PC-3 (cell line): Measurements from ENCODE around the gene THY1. TPM values are rescaled to one million over a fixed set of nuclear protein-coding genes. Genes with fewer than 3 reads are reported as not detected.
A peak's percentile ranks its signal among the peaks of the same experiment; 100 is the strongest.

ENCODE experiments used
- ATAC-seq: fragments of 200-7000 bp; cut with Tn5 transposase; 2 replicates; pipeline ENCODE4 v1.9.1; 2020; ENCODE audit warnings: mild to moderate bottlenecking, moderate library complexity
- BruUV-seq: library from RNA; stranded (reverse); fragments of 400-500 nt; replicated peaks from 2 replicates; lab custom pipeline; 2021; lab: Mats Ljungman, UMichigan
- CTCF ChIA-PET: fragments of 300-600 bp; sonication (Branson Sonifier 250); formaldehyde crosslinking; loops from one replicate; lab custom pipeline; 2022; ENCODE audit warnings: antibody characterized with exemption; lab: Charles Lee
- POLR2A ChIA-PET: fragments of 300-600 bp; sonication (Branson Sonifier 250); formaldehyde crosslinking; loops from one replicate; lab custom pipeline; 2022; ENCODE audit warnings: antibody characterized with exemption; ENCODE audit not compliant: unreplicated experiment; lab: Charles Lee
- DNase-seq: peaks from one replicate; pipeline ENCODE4 v3.0.0-alpha.2; 2015
- H2AFZ ChIP-seq: fragments of 300-600 bp; sonication (generic); 2 replicates; pipeline ENCODE4 v1.6.0; 2016; ENCODE audit warnings: antibody characterized with exemption, low read length
- H3F3A ChIP-seq: fragments of 300-600 bp; sonication (generic); one replicate; pipeline ENCODE4 v1.6.0; 2017; ENCODE audit warnings: antibody characterized with exemption, low read length, control low read depth, mild to moderate bottlenecking; ENCODE audit not compliant: unreplicated experiment
- H3K27ac ChIP-seq: fragments of 300-600 bp; sonication (generic); 2 replicates; pipeline ENCODE4 v1.5.1; 2016; ENCODE audit warnings: mild to moderate bottlenecking, low read length
- H3K27me3 ChIP-seq: fragments of 300-600 bp; sonication (generic); 2 replicates; pipeline ENCODE4 v1.6.1; 2016; ENCODE audit warnings: low read length, mixed read lengths
- H3K36me3 ChIP-seq: fragments of 300-600 bp; sonication (generic); 2 replicates; pipeline ENCODE4 v1.6.1; 2016; ENCODE audit warnings: low read depth, mixed run types, low read length, mixed read lengths
- H3K4me1 ChIP-seq: fragments of 300-600 bp; sonication (generic); 2 replicates; pipeline ENCODE4 v1.5.1; 2016; ENCODE audit warnings: low read length; ENCODE audit not compliant: insufficient read depth
- H3K4me2 ChIP-seq: fragments of 300-600 bp; sonication (generic); 2 replicates; pipeline ENCODE4 v1.6.0; 2016; ENCODE audit warnings: low read length
- H3K4me3 ChIP-seq: fragments of 300-600 bp; sonication (generic); 2 replicates; pipeline ENCODE4 v1.5.1; 2016; ENCODE audit warnings: mild to moderate bottlenecking, low read length, mixed read lengths
- H3K79me2 ChIP-seq: fragments of 300-600 bp; sonication (generic); 2 replicates; pipeline ENCODE4 v1.6.1; 2017; ENCODE audit warnings: low read length, mixed read lengths
- H3K9ac ChIP-seq: fragments of 300-600 bp; sonication (generic); 2 replicates; pipeline ENCODE4 v1.6.0; 2016; ENCODE audit warnings: mild to moderate bottlenecking, low read length
- H3K9me2 ChIP-seq: fragments of 300-600 bp; sonication (generic); replicated peaks from 2 replicates; pipeline ENCODE4 v1.6.1; 2016; ENCODE audit warnings: mixed run types, low read length, mixed read lengths
- H3K9me3 ChIP-seq: fragments of 300-600 bp; sonication (generic); 2 replicates; pipeline ENCODE4 v1.6.1; 2016; ENCODE audit warnings: low read length, mixed read lengths
- H4K20me1 ChIP-seq: fragments of 300-600 bp; sonication (generic); 2 replicates; pipeline ENCODE4 v1.6.1; 2016; ENCODE audit warnings: low read length, mixed read lengths
- CTCF ChIP-seq: fragments of 300-600 bp; sonication (generic); conservative IDR thresholded peaks from 2 replicates; pipeline ENCODE4 v1.5.1; 2017; ENCODE audit warnings: antibody characterized with exemption, low read depth, mild to moderate bottlenecking, low read length
- EZH2 ChIP-seq: fragments of 300-600 bp; sonication (generic); IDR thresholded peaks from one replicate; pipeline ENCODE4 v1.6.1; 2017; ENCODE audit warnings: antibody characterized with exemption, mild to moderate bottlenecking, low read length; ENCODE audit not compliant: unreplicated experiment
- EZH2phosphoT487 ChIP-seq: fragments of 300-600 bp; sonication (generic); IDR thresholded peaks from 2 replicates; pipeline ENCODE4 v1.6.1; 2018; ENCODE audit warnings: mild to moderate bottlenecking, antibody characterized with exemption, low read length, borderline replicate concordance
- intact Hi-C: fragments of 100-400 bp; cut with micrococcal nuclease; formaldehyde crosslinking; loops from 2 replicates; pipeline ENCODE4 v1.9.0; 2023
- total RNA-seq: library from RNA; depleted of rRNA; stranded (reverse); fragments of >200 nt; gene quantifications from 2 replicates; pipeline ENCODE4 v1.2.3, GENCODE V29; 2014

Gene THY1
- total RNA-seq, 1 experiment from 2014 or later = not detected

GRCh38 chr11:119371778-119372182, 51.2 kb downstream of the THY1 start:
- peak; percentile 41 for ATAC-seq
- Histone ChIP-seq H3K27ac (no peak overlapping the region), H2AFZ (no peak overlapping the region), H3F3A (no peaks in the 10 kb centered on the region), H3K4me3 (no peak overlapping the region), H3K9me3 (no peaks in the 10 kb centered on the region), H3K36me3 (no peaks in the 10 kb centered on the region), H3K27me3 (no peaks in the 10 kb centered on the region), H4K20me1 (no peaks in the 10 kb centered on the region), H3K9ac (no peak overlapping the region), H3K79me2 (no peaks in the 10 kb centered on the region), H3K4me2 (no peak overlapping the region), H3K9me2 (no peaks in the 10 kb centered on the region), H3K4me1 (peaks cover 16% of the 10 kb centered on the region)
- intact Hi-C loops = no loop called here
- peak; percentile 53 for DNase-seq
- ChIA-PET CTCF (interaction anchor here (0.6 to 1.0 kb wide), 5 partner anchors 15 to 747 kb away, joined by 3 to 8 read pairs (median 5); no protein-coding TSS in a partner anchor), POLR2A (no interaction called here)
- TF ChIP-seq EZH2 = no peak
- no peak for TF ChIP-seq EZH2phosphoT487
- peak; percentile 54 for TF ChIP-seq CTCF
- BruUV-seq = no TSS peak

GRCh38 chr11:119371067-119371601, 51.8 kb downstream of the THY1 start:
- Histone ChIP-seq H3K4me3 (no peak overlapping the region), H3K4me2 (no peak overlapping the region), H3K79me2 (no peaks in the 10 kb centered on the region), H3F3A (no peaks in the 10 kb centered on the region), H3K9me2 (no peaks in the 10 kb centered on the region), H4K20me1 (no peaks in the 10 kb centered on the region), H3K9ac (no peak overlapping the region), H3K4me1 (peaks cover 16% of the 10 kb centered on the region), H3K36me3 (no peaks in the 10 kb centered on the region), H3K27ac (no peak overlapping the region), H2AFZ (no peak overlapping the region), H3K9me3 (no peaks in the 10 kb centered on the region), H3K27me3 (no peaks in the 10 kb centered on the region)
- ATAC-seq (no peak), DNase-seq (no peak)
- BruUV-seq = no TSS peak
- intact Hi-C loops = no loop called here
- ChIA-PET CTCF (interaction anchor here (0.6 to 1.0 kb wide), 5 partner anchors 15 to 747 kb away, joined by 3 to 8 read pairs (median 5); no protein-coding TSS in a partner anchor), POLR2A (no interaction called here)
- TF ChIP-seq CTCF = no peak

GRCh38 chr11:119370486-119371046, 52.4 kb downstream of the THY1 start:
- Histone ChIP-seq H3K27ac (no peak overlapping the region), H3K4me1 (peaks cover 16% of the 10 kb centered on the region), H3K9ac (no peak overlapping the region), H3K9me3 (no peaks in the 10 kb centered on the region), H3F3A (no peaks in the 10 kb centered on the region), H3K4me3 (no peak overlapping the region), H3K9me2 (no peaks in the 10 kb centered on the region), H4K20me1 (no peaks in the 10 kb centered on the region), H3K36me3 (no peaks in the 10 kb centered on the region), H3K4me2 (no peak overlapping the region), H3K79me2 (no peaks in the 10 kb centered on the region), H3K27me3 (no peaks in the 10 kb centered on the region), H2AFZ (no peak overlapping the region)
- POLR2A ChIA-PET = interaction anchor here (0.7 kb wide), 1 partner anchor 30 kb away, joined by 3 read pairs; the partner anchor contains the start of gene C1QTNF5
- DNase-seq (no peak), ATAC-seq (no peak)
- no TSS peak for BruUV-seq
- CTCF ChIA-PET = interaction anchor here (0.6 kb wide), 1 partner anchor 63 kb away, joined by 12 read pairs; no protein-coding TSS in a partner anchor
- no peak for TF ChIP-seq EZH2phosphoT487
- TF ChIP-seq EZH2 = no peak
- TF ChIP-seq CTCF = no peak
- intact Hi-C loops = no loop called here
